Stimulated activated CD4-positive, alpha-beta T cell treated with anti-CD3 and anti-CD28 coated beads, Interleukin-2, amount 100 ng/mL, for 4 hours (primary cell): Measurements from ENCODE around the gene TPPP2.
A peak's percentile ranks its signal among the peaks of the same experiment; 100 is the strongest.
"Not testable (repeated sequence)": the region's sequence is repeated elsewhere in the genome, so short reads cannot be mapped to it uniquely, and the experiment has no call there.

Experiments
- DNase-seq: peaks from one replicate; pipeline ENCODE4 v3.0.0-alpha.2; 2020; ENCODE audit warnings: low read depth

Gene TPPP2

GRCh38 chr14:21029917-21030316 is at the start of gene TPPP2:
Gene TPPP2 (plus strand): TSS chr14:21030217. CDS start chr14:21030582, 365 bp downstream.
- no peak for DNase-seq

GRCh38 chr14:20980906-20981305 is 49.1 kb upstream of the TPPP2 start:
- DNase-seq, result no peak

- no peak for DNase-seq
Measured at GRCh38 chr14:20982646-20983369, 47.2 kb upstream of the TPPP2 start.

- not testable (repeated sequence) for DNase-seq
Measured at GRCh38 chr14:20985650-20986049, 44.4 kb upstream of the TPPP2 start.

GRCh38 chr14:20986811-20987210 is 43.2 kb upstream of the TPPP2 start:
- DNase-seq, result no peak

- no peak for DNase-seq
Measured at GRCh38 chr14:20988717-20989470, 41.1 kb upstream of the TPPP2 start.

GRCh38 chr14:20989471-20989786 is 40.6 kb upstream of the TPPP2 start:
- DNase-seq, result no peak

- DNase-seq, result peak; percentile 74
Measured at GRCh38 chr14:20989787-20990600, 40.0 kb upstream of the TPPP2 start, which contains the start of gene METTL17. Gene METTL17 (plus strand): TSS chr14:20989980. CDS start chr14:20990003, 23 bp downstream.

GRCh38 chr14:20996521-20996920 is 33.5 kb upstream of the TPPP2 start:
- DNase-seq, result no peak

GRCh38 chr14:20997115-20997514 is 32.9 kb upstream of the TPPP2 start:
- DNase-seq, result no peak

- DNase-seq, result no peak
Measured at GRCh38 chr14:20997564-20997963, 32.5 kb upstream of the TPPP2 start.

- no peak for DNase-seq
Measured at GRCh38 chr14:20998139-20998538, 31.9 kb upstream of the TPPP2 start.

GRCh38 chr14:20998674-20999366 is 31.2 kb upstream of the TPPP2 start, which contains the start of gene SLC39A2:
Gene SLC39A2 (plus strand): TSS chr14:20999293. CDS start chr14:20999447, 154 bp downstream.
- no peak for DNase-seq

- no peak for DNase-seq
Measured at GRCh38 chr14:20999591-20999990, 30.4 kb upstream of the TPPP2 start.

GRCh38 chr14:21001218-21001617 is 28.8 kb upstream of the TPPP2 start:
- no peak for DNase-seq

GRCh38 chr14:21003788-21004346 is 26.1 kb upstream of the TPPP2 start:
- no peak for DNase-seq

GRCh38 chr14:21009721-21010120 is 20.3 kb upstream of the TPPP2 start:
- not testable (repeated sequence) for DNase-seq

GRCh38 chr14:21011136-21011535 is 18.9 kb upstream of the TPPP2 start:
- no peak for DNase-seq

GRCh38 chr14:21014761-21015190 is 15.2 kb upstream of the TPPP2 start:
- peak; percentile 65 for DNase-seq

GRCh38 chr14:21015312-21015711 is 14.7 kb upstream of the TPPP2 start:
- DNase-seq, result no peak

GRCh38 chr14:21016413-21017190 is 13.4 kb upstream of the TPPP2 start:
- DNase-seq, result no peak
